Spleen (tissue), 11 donors: ENCODE data around the gene ESYT3. TPM values are rescaled to one million over a fixed set of nuclear protein-coding genes. Genes with fewer than 3 reads are reported as not detected.

Experiments used
- DNase-seq: peaks from one replicate; pipeline ENCODE4 v3.0.0-alpha.2; 2020
- H3K27ac ChIP-seq, 8 donors: fragments of 200-600 bp; sonication (generic) in 7 of 8; 1 replicate in 4 of 8; 2 replicates in 4 of 8; pipeline versions ENCODE4 v1.5.0 to v1.8.0; 2016 to 2021; ENCODE audit warnings: inconsistent platforms in 4 of 8, mild to moderate bottlenecking in 4 of 8, moderate library complexity in 1 of 8
- H3K27me3 ChIP-seq, 7 donors: fragments of 200-600 bp; sonication (generic) in 6 of 7; replicated peaks in 1 of 7; 1 replicate in 4 of 7; 2 replicates in 3 of 7; pipeline versions ENCODE4 v1.5.0 to v1.8.0; 2016 to 2021; ENCODE audit warnings: inconsistent platforms in 3 of 7, mild to moderate bottlenecking in 1 of 7
- H3K36me3 ChIP-seq, 6 donors: fragments of 200-600 bp; sonication (generic) in 5 of 6; 1 replicate in 4 of 6; 2 replicates in 2 of 6; pipeline versions ENCODE4 v1.5.0 to v1.8.0; 2016 to 2021; ENCODE audit warnings: inconsistent platforms in 2 of 6
- H3K4me1 ChIP-seq, 6 donors: fragments of 200-600 bp; sonication (generic) in 5 of 6; 1 replicate in 3 of 6; 2 replicates in 3 of 6; pipeline versions ENCODE4 v1.5.0 to v1.8.0; 2016 to 2021; ENCODE audit warnings: inconsistent platforms in 3 of 6
- H3K4me3 ChIP-seq, 8 donors: fragments of 200-600 bp; sonication (generic) in 7 of 8; 1 replicate in 4 of 8; 2 replicates in 4 of 8; pipeline versions ENCODE4 v1.5.0 to v1.8.0; 2016 to 2021; ENCODE audit warnings: inconsistent platforms in 4 of 8, mild to moderate bottlenecking in 4 of 8, moderate library complexity in 2 of 8
- H3K9me3 ChIP-seq, 8 donors: fragments of 200-600 bp; sonication (generic) in 7 of 8; 1 replicate in 4 of 8; 2 replicates in 4 of 8; pipeline versions ENCODE4 v1.5.0 to v1.8.0; 2016 to 2021; ENCODE audit warnings: inconsistent platforms in 4 of 8
- POLR2A ChIP-seq, 3 donors: fragments of 450-650 bp; IDR thresholded peaks; one replicate each; pipeline ENCODE4 v1.5.1; 2017; ENCODE audit warnings: antibody characterized with exemption in 3 of 3, mild to moderate bottlenecking in 1 of 3
- POLR2AphosphoS5 ChIP-seq, 3 donors: sonication (generic); formaldehyde crosslinking; IDR thresholded peaks; one replicate each; pipeline ENCODE4 v1.5.1; 2017; ENCODE audit warnings: antibody characterized with exemption in 3 of 3
- WGBS, 5 donors: extraction: QIAGEN DNeasy Blood & Tissue Kit in 3 of 5; methylation state at CpG; one replicate each; pipeline versions ENCODE4 v1.1.5 to v1.1.7; 2013 to 2018; 5-methylcytosine and 5-hydroxymethylcytosine counted together
- intact Hi-C: fragments of 100-400 bp; cut with DNase I; formaldehyde crosslinking; loops from one replicate; pipeline ENCODE4 v1.15.0; 2023; ENCODE audit warnings: low total_unique reads
- polyA plus RNA-seq, 3 donors: library from polyadenylated mRNA; stranded (reverse); fragments of 200-250 nt; gene quantifications; one replicate each; pipeline ENCODE4 v1.2.1, GENCODE V29; 2013
- total RNA-seq, 7 donors: library from RNA; depleted of rRNA in 3 of 7; stranded (reverse); fragments of >200 nt in 3 of 7; fragmentation: NEBNext Ultra II Directional in 4 of 7; extraction: Animal tissue kit (Norgen Biotek cat#: 25700) in 4 of 7; gene quantifications; one replicate each; pipeline versions ENCODE4 v1.1.0 to v1.2.1, GENCODE V29; 2016 to 2021
- TF ChIP-seq, protein P1 (sequence below), 11 experiments: fragments of 200-600 bp in 7 of 11; fragments of 450-650 bp in 4 of 11; sonication (generic) in 4 of 11; IDR thresholded peaks in 8 of 11; conservative IDR thresholded peaks in 3 of 11; 1 replicate in 7 of 11; 2 replicates in 4 of 11; pipeline versions ENCODE4 v1.4.0 to v1.8.0; 2016 to 2021; ENCODE audit warnings: antibody characterized with exemption in 11 of 11, inconsistent platforms in 4 of 11, mild to moderate bottlenecking in 1 of 11
- donor health status: healthy with polysubstance abuse.
- donor health status: DM: no; HTN: no; CAD: no; lungs with moderate emphysema.
- donor health status: DM: no; HTN: no; CAD: no.
- donor health status: Bipolar disorder and iron deficiency.
- donor health status: healthy.
- donor health status: DM: no; HTN: no; CAD: no.
- donor health status: DM: yes; HTN: yes; CAD: no.

ESYT3 gene
- total and polyA plus RNA-seq, 10 donors: 0.02 TPM; not detected in 9

DNA sequence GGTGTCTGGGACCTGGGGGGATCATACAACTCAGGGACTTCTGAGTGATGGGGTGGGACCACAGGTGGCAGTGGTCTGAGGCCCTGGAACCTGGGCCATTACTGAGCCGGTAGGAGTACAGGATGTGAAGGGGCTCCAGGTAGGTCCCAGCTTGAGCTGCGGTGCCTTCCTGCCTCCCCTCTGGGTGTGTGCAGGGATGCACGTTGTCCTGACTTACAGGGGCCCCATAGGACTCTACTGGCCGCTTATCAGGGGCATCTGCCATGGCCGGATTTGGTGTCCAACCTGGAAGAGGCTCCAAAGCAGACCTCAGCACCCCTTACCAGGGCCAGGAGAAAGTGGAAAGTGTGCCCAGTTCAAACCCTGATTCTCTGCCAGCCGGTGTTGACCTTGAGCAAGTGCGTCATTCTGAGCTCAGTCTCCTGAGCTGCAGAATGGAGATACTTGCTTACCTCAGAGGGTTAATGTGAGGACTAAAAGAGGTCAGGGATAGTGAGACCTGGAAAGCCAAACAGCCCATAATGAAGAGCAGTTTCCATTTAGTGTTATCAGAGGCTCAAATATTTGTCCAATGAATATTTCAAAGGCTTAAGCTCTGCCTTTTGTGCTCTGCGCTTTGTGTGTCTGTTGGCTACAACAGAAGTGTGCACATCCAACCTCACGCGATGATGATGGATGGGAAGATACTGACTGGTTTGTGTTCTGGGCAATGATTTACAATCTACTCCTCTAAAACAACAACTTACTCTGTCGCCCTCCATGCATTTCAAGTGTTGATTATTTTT is 35.4 kb upstream of the ESYT3 start:
- WGBS, 5 donors: 81 to 97% (median 87%) methylated on average over 9 to 11 of the region's 11 CpGs
- Histone ChIP-seq H3K4me1 (no peaks in the 10 kb centered on the region), H3K27me3 (peaks cover 0 to 12% (median 0%) of the 10 kb centered on the region in 7 donors), H3K36me3 (peaks cover 0 to 42% (median 3%) of the 10 kb centered on the region in 6 donors), H3K4me3 (no peak overlapping the region), H3K27ac (no peak overlapping the region), H3K9me3 (no peaks in the 10 kb centered on the region)
- TF ChIP-seq POLR2A (IDR thresholded peaks at IDR 0.05): no peak
- TF ChIP-seq POLR2AphosphoS5 (IDR thresholded peaks at IDR 0.05): no peak
- TF ChIP-seq, protein P1, sequence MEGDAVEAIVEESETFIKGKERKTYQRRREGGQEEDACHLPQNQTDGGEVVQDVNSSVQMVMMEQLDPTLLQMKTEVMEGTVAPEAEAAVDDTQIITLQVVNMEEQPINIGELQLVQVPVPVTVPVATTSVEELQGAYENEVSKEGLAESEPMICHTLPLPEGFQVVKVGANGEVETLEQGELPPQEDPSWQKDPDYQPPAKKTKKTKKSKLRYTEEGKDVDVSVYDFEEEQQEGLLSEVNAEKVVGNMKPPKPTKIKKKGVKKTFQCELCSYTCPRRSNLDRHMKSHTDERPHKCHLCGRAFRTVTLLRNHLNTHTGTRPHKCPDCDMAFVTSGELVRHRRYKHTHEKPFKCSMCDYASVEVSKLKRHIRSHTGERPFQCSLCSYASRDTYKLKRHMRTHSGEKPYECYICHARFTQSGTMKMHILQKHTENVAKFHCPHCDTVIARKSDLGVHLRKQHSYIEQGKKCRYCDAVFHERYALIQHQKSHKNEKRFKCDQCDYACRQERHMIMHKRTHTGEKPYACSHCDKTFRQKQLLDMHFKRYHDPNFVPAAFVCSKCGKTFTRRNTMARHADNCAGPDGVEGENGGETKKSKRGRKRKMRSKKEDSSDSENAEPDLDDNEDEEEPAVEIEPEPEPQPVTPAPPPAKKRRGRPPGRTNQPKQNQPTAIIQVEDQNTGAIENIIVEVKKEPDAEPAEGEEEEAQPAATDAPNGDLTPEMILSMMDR (IDR thresholded peaks at IDR 0.05 in 8 of 11, conservative IDR thresholded peaks at IDR 0.05 in 3 of 11): no peak
- intact Hi-C loops: no loop called here
- no peak for DNase-seq

GRCh38 chr3:138399766-138400165 is 34.6 kb upstream of the ESYT3 start:
- no peaks in the 10 kb centered on the region for H3K4me1 ChIP-seq
- no peak overlapping the region for H3K4me3 ChIP-seq
- H3K9me3 ChIP-seq: no peaks in the 10 kb centered on the region
- TF ChIP-seq, protein P1 (IDR thresholded peaks at IDR 0.05 in 8 of 11, conservative IDR thresholded peaks at IDR 0.05 in 3 of 11): no peak
- no peak for TF ChIP-seq POLR2A (IDR thresholded peaks at IDR 0.05)
- TF ChIP-seq POLR2AphosphoS5 (IDR thresholded peaks at IDR 0.05): no peak
- intact Hi-C loops: no loop called here
- H3K36me3 ChIP-seq: peaks cover 0 to 50% (median 4%) of the 10 kb centered on the region in 6 donors
- no peak overlapping the region for H3K27ac ChIP-seq
- DNase-seq: no peak
- peaks cover 0 to 12% (median 0%) of the 10 kb centered on the region in 7 donors for H3K27me3 ChIP-seq
- 85 to 93% (median 92%) methylated on average over 10 of the region's 10 CpGs for WGBS, 5 donors

DNA sequence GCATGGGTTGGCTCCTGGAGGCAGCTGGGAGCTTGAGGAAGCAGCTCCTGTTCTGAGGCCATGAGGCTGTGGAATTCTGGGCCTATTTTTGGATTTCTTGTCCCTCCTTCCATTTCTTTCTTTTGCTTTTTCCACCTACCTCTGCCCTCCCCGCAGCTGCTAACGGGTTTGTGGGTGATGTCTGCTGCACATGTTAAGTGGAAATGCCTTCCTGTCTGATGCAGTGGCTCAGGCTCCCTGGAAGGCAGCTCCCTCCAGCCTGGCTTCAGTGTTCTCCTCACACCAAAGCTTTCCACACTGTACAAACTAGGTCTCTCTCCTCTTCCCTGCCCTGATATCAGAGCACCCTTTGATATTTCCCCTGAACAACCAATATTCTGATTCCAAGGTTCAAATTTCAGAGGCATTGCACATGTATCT is 33.8 kb upstream of the ESYT3 start:
- intact Hi-C loops: no loop called here
- H3K27me3 ChIP-seq: peaks cover 0 to 17% (median 0%) of the 10 kb centered on the region in 7 donors
- 49 to 82% (median 62%) methylated on average over 2 of the region's 2 CpGs for WGBS, 5 donors
- no peaks in the 10 kb centered on the region for H3K4me1 ChIP-seq
- no peaks in the 10 kb centered on the region for H3K9me3 ChIP-seq
- no peak overlapping the region for H3K4me3 ChIP-seq
- TF ChIP-seq POLR2A (IDR thresholded peaks at IDR 0.05) (no peak), POLR2AphosphoS5 (IDR thresholded peaks at IDR 0.05) (no peak)
- TF ChIP-seq, protein P1 (IDR thresholded peaks at IDR 0.05 in 8 of 11, conservative IDR thresholded peaks at IDR 0.05 in 3 of 11): no peak
- H3K36me3 ChIP-seq: peaks cover 0 to 54% (median 4%) of the 10 kb centered on the region in 6 donors
- DNase-seq: no peak
- H3K27ac ChIP-seq: no peak overlapping the region

- TF ChIP-seq POLR2AphosphoS5 (IDR thresholded peaks at IDR 0.05) (no peak), POLR2A (IDR thresholded peaks at IDR 0.05) (no peak)
- TF ChIP-seq, protein P1 (IDR thresholded peaks at IDR 0.05 in 8 of 11, conservative IDR thresholded peaks at IDR 0.05 in 3 of 11): no peak
- 84 to 95% (median 92%) methylated on average over 7 of the region's 7 CpGs for WGBS, 5 donors
- Histone ChIP-seq H3K4me1 (no peaks in the 10 kb centered on the region), H3K27ac (no peak overlapping the region), H3K4me3 (no peak overlapping the region), H3K27me3 (peaks cover 0 to 6% (median 0%) of the 10 kb centered on the region in 7 donors), H3K36me3 (peaks cover 0 to 54% (median 4%) of the 10 kb centered on the region in 6 donors), H3K9me3 (no peaks in the 10 kb centered on the region)
- intact Hi-C loops: no loop called here
- DNase-seq: no peak
Observed at GRCh38 chr3:138401834-138402233, 32.6 kb upstream of the ESYT3 start.
